GM18499 (cell line): ENCODE results near the gene KCNJ8.
"Not testable (repeated sequence)": the region's sequence is repeated elsewhere in the genome, so short reads cannot be mapped to it uniquely, and the experiment has no call there.

Experiments
- ATAC-seq: cut with Tn5 transposase; IDR thresholded peaks from one replicate; pipeline ENCODE4 v1.9.1; 2021; ENCODE audit warnings: moderate number of reproducible peaks; ENCODE audit not compliant: insufficient read depth, unreplicated experiment

Gene KCNJ8

GRCh38 chr12:21788089-21788983, 13.8 kb upstream of the KCNJ8 start:
- ATAC-seq: no peak

GRCh38 chr12:21786041-21786531, 11.6 kb upstream of the KCNJ8 start:
- ATAC-seq: no peak

GRCh38 chr12:21782723-21783122, 8.2 kb upstream of the KCNJ8 start:
- not testable (repeated sequence) for ATAC-seq

DNA sequence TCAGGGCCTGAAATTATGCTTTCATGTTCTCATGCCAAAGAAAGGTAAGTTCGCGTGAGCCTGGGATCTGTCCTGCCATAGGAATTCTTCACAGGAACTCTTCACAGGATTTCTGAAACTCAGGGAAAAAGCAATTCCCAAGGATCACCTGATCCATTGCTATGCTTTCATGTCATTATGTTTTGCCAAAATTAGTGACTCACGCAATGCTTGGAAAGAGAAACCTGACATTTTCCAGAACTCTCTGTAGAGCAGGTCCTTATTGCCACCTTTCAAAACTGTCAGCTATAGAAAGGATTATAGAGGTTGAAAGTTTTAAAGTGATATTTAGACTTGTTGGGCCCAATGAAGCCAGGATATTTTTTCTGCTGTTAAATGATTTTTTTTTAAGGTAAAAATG, 6.3 kb upstream of the KCNJ8 start:
- no peak for ATAC-seq

DNA sequence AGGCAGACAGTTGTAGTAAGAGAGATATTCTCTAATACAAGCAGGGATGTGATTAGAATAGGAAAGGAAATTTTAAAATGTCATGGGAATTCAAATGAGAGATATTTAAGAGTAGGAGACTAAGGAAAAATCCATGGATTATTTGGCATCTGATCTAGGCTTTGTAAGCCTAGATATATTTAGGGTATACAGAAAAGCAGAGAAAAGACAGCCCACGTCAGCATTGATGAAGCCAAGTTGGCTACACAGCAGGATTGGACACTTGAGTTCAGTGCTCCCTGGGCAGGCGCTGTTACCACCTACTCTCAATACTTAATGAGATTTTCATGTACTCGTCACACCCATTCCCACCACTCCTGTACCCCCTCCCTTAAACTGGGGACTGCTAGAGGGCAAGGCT, 1.7 kb upstream of the KCNJ8 start:
- ATAC-seq: no peak

DNA sequence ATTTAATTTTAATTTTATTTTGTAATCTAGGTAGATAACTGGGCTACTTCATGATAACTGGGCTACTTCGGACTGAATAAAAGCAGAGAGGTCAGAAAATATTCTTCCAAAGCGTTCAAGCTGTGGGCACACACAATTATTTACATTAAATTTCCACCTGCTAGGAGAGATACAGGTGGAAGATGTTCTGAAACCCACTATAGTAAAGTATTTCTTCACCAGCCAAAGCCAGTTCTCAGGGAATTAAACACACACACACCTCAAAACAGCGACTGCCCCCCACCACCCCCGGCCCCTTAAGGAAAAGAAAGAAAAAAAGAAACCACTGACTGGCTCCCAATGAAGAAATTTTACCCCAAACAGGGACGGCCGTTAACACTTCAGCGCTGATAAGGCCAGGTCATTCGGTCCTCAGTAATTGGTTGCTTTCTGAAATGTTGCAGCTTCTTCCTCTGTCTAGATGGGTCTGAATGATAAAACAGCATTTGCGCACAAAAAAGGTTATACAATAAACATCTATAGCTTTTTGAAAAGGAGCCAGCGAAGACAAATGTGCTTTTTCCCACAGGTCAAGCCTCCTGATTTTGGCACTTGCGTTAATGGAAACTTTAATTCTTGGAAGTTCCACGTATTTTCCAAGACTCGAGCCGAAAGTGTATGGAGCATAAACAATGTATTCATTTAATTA, 771 bp upstream of the KCNJ8 start:
- ATAC-seq: no peak

DNA sequence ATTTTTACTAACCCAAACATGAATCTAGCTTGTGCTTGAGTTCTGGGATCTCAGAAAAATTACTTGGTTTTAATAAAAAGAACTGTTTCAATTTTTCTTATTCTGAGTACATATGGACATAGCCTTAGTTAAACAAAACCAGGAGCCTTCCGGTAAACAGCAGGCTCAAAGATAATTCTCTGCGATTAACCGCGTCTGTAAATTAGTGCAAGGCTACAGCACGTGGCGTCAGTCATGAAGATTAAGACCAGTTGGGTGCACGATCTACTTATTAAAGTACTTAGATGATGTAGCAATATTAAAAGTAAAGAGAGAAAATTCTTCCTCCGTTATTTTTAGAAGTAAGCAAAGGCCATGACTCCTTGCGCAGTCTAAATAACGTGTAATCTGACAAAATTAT, 700 bp downstream of the KCNJ8 start:
- no peak for ATAC-seq

DNA sequence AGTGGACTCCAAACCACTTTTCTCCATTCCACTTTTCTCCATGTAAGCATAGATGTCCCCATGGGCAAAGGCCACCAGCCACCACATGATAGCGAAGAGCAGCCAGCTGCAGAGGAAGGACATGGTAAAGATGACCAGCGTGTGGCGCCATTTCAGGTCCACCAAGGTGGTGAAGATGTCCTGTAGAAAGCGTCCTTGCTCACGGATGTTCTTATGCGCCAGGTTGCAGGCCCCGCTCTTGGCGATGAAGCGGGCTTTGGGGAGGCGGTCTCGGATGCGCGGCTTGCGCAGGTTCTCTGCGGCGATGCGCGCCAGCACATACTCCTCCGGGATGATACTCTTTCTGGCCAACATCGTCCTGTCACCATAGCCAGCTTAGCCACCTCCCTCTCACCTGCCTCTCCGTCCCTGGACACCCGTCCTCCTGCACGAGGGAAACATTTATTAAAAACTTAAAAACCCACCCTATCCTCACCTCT, 1.2 kb downstream of the KCNJ8 start:
- ATAC-seq: no peak

DNA sequence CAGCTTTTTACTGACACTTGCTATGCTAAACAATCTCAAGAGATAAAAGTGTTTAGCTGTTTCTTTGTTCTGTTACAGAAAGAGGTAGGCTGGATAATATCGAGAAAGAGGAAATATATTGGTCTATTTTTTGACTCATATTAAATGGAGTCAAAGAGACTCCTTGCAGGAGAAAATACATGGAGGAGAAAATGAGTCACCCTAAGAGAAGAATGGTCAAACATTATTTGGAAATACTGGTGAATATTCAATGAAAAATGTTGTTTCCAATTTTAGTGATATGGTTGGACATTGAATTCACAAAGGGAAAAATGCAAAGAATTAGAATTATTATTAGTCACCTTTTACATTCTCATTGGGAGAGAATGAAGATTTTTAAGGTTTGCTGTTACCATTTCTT, 3.2 kb downstream of the KCNJ8 start:
- ATAC-seq: no peak

- no peak for ATAC-seq
Observed at GRCh38 chr12:21769307-21769706, 5.2 kb downstream of the KCNJ8 start.

GRCh38 chr12:21766403-21766802, 8.1 kb downstream of the KCNJ8 start:
- ATAC-seq: no peak

DNA sequence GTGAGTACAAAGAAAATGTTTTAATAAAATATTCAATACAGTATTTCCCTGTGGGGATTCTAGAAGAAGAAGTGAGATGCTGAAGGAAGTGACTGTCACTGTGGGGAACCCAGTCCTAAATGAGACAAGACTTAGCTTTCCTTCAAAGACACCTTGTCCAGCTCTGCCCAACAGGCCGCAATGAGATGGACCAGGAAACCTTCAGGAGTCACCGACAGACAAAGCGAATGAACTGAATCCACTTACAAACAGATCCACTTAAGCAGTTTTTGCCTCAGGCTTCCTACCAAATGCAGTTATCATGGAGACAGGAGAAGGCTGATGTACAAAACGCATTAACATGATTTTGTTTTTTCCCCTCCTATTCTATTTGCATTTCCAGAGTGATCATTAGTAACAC, 9.6 kb downstream of the KCNJ8 start:
- no peak for ATAC-seq

GRCh38 chr12:21764065-21764464, 10.4 kb downstream of the KCNJ8 start:
- no peak for ATAC-seq

GRCh38 chr12:21763531-21763930, 11.0 kb downstream of the KCNJ8 start:
- ATAC-seq: no peak

GRCh38 chr12:21759737-21760136, 14.8 kb downstream of the KCNJ8 start:
- ATAC-seq: no peak

DNA sequence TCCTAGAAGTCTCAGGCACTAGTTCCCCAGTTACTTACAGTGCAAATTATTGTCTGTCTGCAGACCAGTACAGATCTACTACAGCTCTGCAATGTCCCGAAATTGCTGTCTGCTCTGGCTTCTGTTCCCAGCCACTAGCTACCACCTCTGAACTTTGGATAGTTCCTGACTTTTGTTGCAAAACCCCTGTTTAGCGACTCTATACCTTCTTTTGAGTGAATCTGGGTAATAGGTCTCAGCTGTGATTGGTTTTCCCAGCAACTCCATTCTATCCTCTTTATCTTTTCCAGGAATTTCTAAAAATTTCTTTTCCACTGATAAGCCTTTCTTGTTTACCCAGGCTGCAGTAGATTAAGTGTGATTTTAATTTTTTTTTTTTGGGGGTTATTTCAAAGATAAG, 16.8 kb downstream of the KCNJ8 start:
- no peak for ATAC-seq

DNA sequence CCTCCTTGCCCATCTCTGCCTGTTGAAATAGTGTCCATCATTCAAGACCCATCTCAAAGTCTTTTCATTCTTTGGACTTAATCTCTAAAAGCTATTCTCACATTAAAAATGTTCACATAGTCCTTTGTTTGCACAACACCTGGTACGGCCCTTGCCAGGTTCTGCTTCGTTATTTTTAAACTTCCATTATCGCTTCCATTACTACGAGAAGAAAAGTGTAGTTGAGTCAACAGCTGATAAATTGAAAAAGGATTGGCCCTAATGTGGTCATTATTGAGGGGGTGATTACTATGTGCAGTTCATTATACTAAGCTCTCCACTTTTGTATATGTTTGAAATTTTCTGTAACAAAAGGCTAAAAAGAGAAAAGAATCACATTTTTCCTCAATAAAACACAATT, 17.8 kb downstream of the KCNJ8 start:
- no peak for ATAC-seq

DNA sequence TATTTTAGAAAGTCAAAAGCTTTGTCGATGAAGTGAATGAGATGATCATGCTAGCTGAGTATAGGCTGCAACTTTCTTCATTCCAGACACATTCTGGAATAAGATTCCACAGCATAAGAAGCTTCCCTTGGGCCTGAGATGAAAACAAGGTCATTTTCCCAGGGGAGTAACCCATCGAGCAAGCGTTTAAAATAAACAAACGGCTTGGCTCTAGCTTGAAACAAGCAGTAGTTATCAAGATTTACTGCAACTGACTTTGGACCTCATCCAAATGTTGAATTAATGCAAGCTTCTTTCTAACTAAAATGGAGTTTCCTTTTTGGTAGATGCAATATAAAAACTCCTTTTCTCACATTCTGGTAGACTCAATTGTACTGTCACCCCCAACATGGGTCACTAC, 23.0 kb downstream of the KCNJ8 start:
- ATAC-seq: no peak

- ATAC-seq: no peak
Observed at GRCh38 chr12:21745258-21745657, 29.2 kb downstream of the KCNJ8 start.

GRCh38 chr12:21731144-21731543, 43.4 kb downstream of the KCNJ8 start:
- no peak for ATAC-seq

DNA sequence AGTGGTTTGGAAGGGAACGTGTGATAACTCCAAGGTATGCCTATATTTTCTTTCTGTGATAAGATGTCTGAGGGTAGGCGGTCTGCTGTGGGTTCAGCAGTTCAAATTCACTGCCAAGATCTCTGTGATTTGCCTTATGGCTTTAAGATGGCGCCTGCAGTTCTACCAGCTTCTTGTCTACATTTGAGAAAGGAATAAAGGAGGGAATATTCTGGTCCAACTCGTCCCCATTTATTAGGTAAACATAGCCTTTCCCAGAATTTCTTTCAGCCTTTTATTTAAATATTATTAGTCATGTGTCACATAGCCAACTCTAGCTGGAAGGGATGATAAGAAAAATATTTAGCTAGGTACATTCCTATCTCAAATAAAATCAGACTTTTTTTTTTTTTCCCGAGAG, 48.8 kb downstream of the KCNJ8 start:
- ATAC-seq: no peak
